WTC11 (cell line): ENCODE data around the gene ALK.

Experiments
- ATF6 ChIP-seq: sonication (generic); formaldehyde crosslinking; IDR thresholded peaks from 2 replicates; pipeline ENCODE4 v1.8.1; 2023; ENCODE audit warnings: mild to moderate bottlenecking, missing genetic modification reagents
- CREM ChIP-seq: sonication (generic); formaldehyde crosslinking; IDR thresholded peaks from 2 replicates; pipeline ENCODE4 v1.8.1; 2022; ENCODE audit warnings: mild to moderate bottlenecking, missing genetic modification reagents, moderate library complexity
- CTCF ChIP-seq: fragments of 200-600 bp; IDR thresholded peaks from 2 replicates; pipeline ENCODE4 v1.8.0; 2022; ENCODE audit warnings: antibody characterized with exemption
- ETV6 ChIP-seq: sonication (generic); formaldehyde crosslinking; IDR thresholded peaks from 2 replicates; pipeline ENCODE4 v1.8.1; 2022; ENCODE audit warnings: mild to moderate bottlenecking, missing genetic modification reagents
- NR2C2 ChIP-seq: sonication (generic); formaldehyde crosslinking; IDR thresholded peaks from 2 replicates; pipeline ENCODE4 v1.8.0; 2022; ENCODE audit warnings: mild to moderate bottlenecking, missing genetic modification reagents
- STAT6 ChIP-seq: sonication (generic); formaldehyde crosslinking; conservative IDR thresholded peaks from 2 replicates; pipeline ENCODE4 v1.8.1; 2023; ENCODE audit warnings: mild to moderate bottlenecking, low read depth, missing genetic modification reagents, moderate library complexity
- TEAD4 ChIP-seq: sonication (generic); formaldehyde crosslinking; IDR thresholded peaks from 2 replicates; pipeline ENCODE4 v1.8.0; 2022; ENCODE audit warnings: mild to moderate bottlenecking, missing genetic modification reagents
- ZNF396 ChIP-seq: fragments of 250-450 bp; sonication (Bioruptor Pico); IDR thresholded peaks from 2 replicates; pipeline ENCODE4 v1.8.0; 2021; ENCODE audit warnings: mild to moderate bottlenecking, moderate library complexity, borderline replicate concordance

GRCh38 chr2:29518646-29519337, 402.6 kb downstream of the ALK start:
- TF ChIP-seq ATF6 (CRISPR knock-in tag) (no peak), CREM (CRISPR knock-in tag) (no peak), ZNF396 (CRISPR knock-in tag) (no peak), NR2C2 (CRISPR knock-in tag) (no peak), TEAD4 (no peak), ETV6 (CRISPR knock-in tag) (no peak), STAT6 (CRISPR knock-in tag) (no peak), CTCF (no peak)
